ENCODE results near the gene B3GAT3. TPM values are rescaled to one million over a fixed set of nuclear protein-coding genes. Genes with fewer than 3 reads are reported as not detected.

B3GAT3 gene
- total and polyA plus RNA-seq, 10 donors = 25.2 to 65.7 (median 39.8) TPM

GRCh38 chr11:62595124-62595523 is 26.7 kb downstream of the B3GAT3 start:
- H3K27ac ChIP-seq = peak overlapping the region in 1 of 8 donors; percentile 7
- DNase-seq = no peak
- 88 to 94% (median 89%) methylated on average over 3 to 8 of the region's 8 CpGs for WGBS, 5 donors
- intact Hi-C loops (cut with DNase I; ENCODE audit: low total_unique reads) = loop anchor here (10.0 kb wide), 1 partner anchor 80 kb away; the partner anchor contains the start of genes LBHD1, UBXN1 and UQCC3
- no peak overlapping the region for H3K4me3 ChIP-seq
- peaks cover 37 to 76% (median 60%) of the 10 kb centered on the region in 6 donors for H3K4me1 ChIP-seq
- peaks cover 0 to 66% (median 52%) of the 10 kb centered on the region in 6 donors for H3K36me3 ChIP-seq
- no peaks in the 10 kb centered on the region for H3K27me3 ChIP-seq (replicated peaks in 1 of 7)
- H3K9me3 ChIP-seq = no peaks in the 10 kb centered on the region
- TF ChIP-seq POLR2A (IDR thresholded peaks at IDR 0.05) (no peak), CTCF (IDR thresholded peaks at IDR 0.05 in 8 of 11, conservative IDR thresholded peaks at IDR 0.05 in 3 of 11) (no peak), POLR2AphosphoS5 (IDR thresholded peaks at IDR 0.05) (no peak)

GRCh38 chr11:62593434-62594044 is 28.2 kb downstream of the B3GAT3 start:
- Histone ChIP-seq H3K4me1 (peaks cover 23 to 76% (median 55%) of the 10 kb centered on the region in 6 donors), H3K27me3 (replicated peaks in 1 of 7) (no peaks in the 10 kb centered on the region), H3K4me3 (no peak overlapping the region), H3K9me3 (no peaks in the 10 kb centered on the region), H3K36me3 (peaks cover 0 to 62% (median 56%) of the 10 kb centered on the region in 6 donors), H3K27ac (peak overlapping the region in 5 of 8 donors; percentile 98 to 99 (median 98))
- intact Hi-C loops (cut with DNase I; ENCODE audit: low total_unique reads) = loop anchor here (10.0 kb wide), 1 partner anchor 81 kb away; the partner anchor contains the start of genes LBHD1, UBXN1 and UQCC3
- DNase-seq = peak; percentile 92
- 54 to 56% (median 55%) methylated on average over 13 of the region's 13 CpGs for WGBS, 5 donors
- TF ChIP-seq CTCF (IDR thresholded peaks at IDR 0.05 in 8 of 11, conservative IDR thresholded peaks at IDR 0.05 in 3 of 11) = peak; percentile 22 to 77 (median 62)
- TF ChIP-seq POLR2A (IDR thresholded peaks at IDR 0.05) = no peak
- TF ChIP-seq POLR2AphosphoS5 (IDR thresholded peaks at IDR 0.05) = peak in 2 of 3 donors; percentile 50 to 79

- Histone ChIP-seq H3K4me3 (peak overlapping the region in 1 of 8 donors; percentile 84), H3K4me1 (peaks cover 19 to 76% (median 51%) of the 10 kb centered on the region in 6 donors), H3K27me3 (replicated peaks in 1 of 7) (no peaks in the 10 kb centered on the region), H3K36me3 (peaks cover 0 to 62% (median 56%) of the 10 kb centered on the region in 6 donors), H3K27ac (peak overlapping the region; percentile 87 to 99 (median 98)), H3K9me3 (no peaks in the 10 kb centered on the region)
- DNase-seq = no peak
- no peak for TF ChIP-seq POLR2A (IDR thresholded peaks at IDR 0.05)
- TF ChIP-seq CTCF (IDR thresholded peaks at IDR 0.05 in 8 of 11, conservative IDR thresholded peaks at IDR 0.05 in 3 of 11) = no peak
- no peak for TF ChIP-seq POLR2AphosphoS5 (IDR thresholded peaks at IDR 0.05)
- 70 to 82% (median 76%) methylated on average over 8 of the region's 8 CpGs for WGBS, 5 donors
- intact Hi-C loops (cut with DNase I; ENCODE audit: low total_unique reads) = loop anchor here (10.0 kb wide), 1 partner anchor 82 kb away; the partner anchor contains the start of genes LBHD1, UBXN1 and UQCC3
These were observed 28.8 kb downstream of the B3GAT3 start for GRCh38 chr11:62592989-62593421.
